Omental fat pad (tissue), 4 donors: Measurements from ENCODE around the gene HKDC1. TPM values are rescaled to one million over a fixed set of nuclear protein-coding genes. Genes with fewer than 3 reads are reported as not detected.
"Not testable (repeated sequence)": the region's sequence is repeated elsewhere in the genome, so short reads cannot be mapped to it uniquely, and the experiment has no call there.

Experiments used
- ATAC-seq: fragments of 150-250 bp; one replicate; pipeline ENCODE4 v1.9.1; 2016; ENCODE audit warnings: mild to moderate bottlenecking, moderate library complexity; ENCODE audit not compliant: low FRiP score
- DNase-seq: peaks from one replicate; pipeline ENCODE4 v3.0.0-alpha.2; 2019; ENCODE audit warnings: low spot score
- total RNA-seq, 4 donors: library from RNA; depleted of rRNA; stranded (reverse); fragments of >200 nt; gene quantifications; one replicate each; pipeline ENCODE4 v1.1.0, GENCODE V29; 2016
- TF ChIP-seq, protein P1 (sequence below), 3 donors: fragments of 450-650 bp; IDR thresholded peaks; one replicate each; pipeline ENCODE4 v1.5.1; 2016 to 2017; ENCODE audit warnings: antibody characterized with exemption in 3 of 3, mild to moderate bottlenecking in 3 of 3, moderate library complexity in 2 of 3

HKDC1 gene
- under 1 TPM in 2 of 4 donors, not detected in 2; 0.13 to 0.46 TPM for total RNA-seq

DNA sequence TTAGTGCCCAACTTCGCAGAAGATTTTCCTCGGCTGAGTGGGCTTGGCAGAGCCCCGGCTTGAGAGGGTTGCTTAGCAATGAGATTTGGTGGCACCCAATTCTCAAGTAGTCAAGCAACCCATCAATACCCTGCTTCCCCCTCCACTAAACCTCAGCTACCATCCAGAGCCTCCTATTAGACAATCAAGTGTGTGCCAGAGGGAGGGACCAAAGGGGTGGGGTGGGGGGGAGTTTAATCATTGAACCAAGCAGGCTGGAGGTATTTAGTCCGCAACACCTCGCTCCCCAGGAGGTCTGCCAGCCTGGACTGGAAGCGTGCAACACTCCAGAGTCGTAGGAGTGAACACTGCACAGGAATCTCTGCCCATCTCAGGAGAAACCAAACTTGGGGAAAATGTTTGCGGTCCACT lies at the start of gene HKDC1:
HKDC1 (plus strand) TSS at position 292 of the 411 bp plus-strand sequence; CDS start at position 396, 104 bp downstream.
- ATAC-seq, result peak; percentile 29

GRCh38 chr10:69172241-69172982 lies 47.7 kb upstream of the HKDC1 start:
- TF ChIP-seq, protein P1, sequence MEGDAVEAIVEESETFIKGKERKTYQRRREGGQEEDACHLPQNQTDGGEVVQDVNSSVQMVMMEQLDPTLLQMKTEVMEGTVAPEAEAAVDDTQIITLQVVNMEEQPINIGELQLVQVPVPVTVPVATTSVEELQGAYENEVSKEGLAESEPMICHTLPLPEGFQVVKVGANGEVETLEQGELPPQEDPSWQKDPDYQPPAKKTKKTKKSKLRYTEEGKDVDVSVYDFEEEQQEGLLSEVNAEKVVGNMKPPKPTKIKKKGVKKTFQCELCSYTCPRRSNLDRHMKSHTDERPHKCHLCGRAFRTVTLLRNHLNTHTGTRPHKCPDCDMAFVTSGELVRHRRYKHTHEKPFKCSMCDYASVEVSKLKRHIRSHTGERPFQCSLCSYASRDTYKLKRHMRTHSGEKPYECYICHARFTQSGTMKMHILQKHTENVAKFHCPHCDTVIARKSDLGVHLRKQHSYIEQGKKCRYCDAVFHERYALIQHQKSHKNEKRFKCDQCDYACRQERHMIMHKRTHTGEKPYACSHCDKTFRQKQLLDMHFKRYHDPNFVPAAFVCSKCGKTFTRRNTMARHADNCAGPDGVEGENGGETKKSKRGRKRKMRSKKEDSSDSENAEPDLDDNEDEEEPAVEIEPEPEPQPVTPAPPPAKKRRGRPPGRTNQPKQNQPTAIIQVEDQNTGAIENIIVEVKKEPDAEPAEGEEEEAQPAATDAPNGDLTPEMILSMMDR (IDR thresholded peaks at IDR 0.05), result no peak
- DNase-seq (no peak), ATAC-seq (no peak)

More for the DNA sequence above, at the start of gene HKDC1:
- TF ChIP-seq, protein P1 (IDR thresholded peaks at IDR 0.05), result no peak
- no peak for DNase-seq

DNA sequence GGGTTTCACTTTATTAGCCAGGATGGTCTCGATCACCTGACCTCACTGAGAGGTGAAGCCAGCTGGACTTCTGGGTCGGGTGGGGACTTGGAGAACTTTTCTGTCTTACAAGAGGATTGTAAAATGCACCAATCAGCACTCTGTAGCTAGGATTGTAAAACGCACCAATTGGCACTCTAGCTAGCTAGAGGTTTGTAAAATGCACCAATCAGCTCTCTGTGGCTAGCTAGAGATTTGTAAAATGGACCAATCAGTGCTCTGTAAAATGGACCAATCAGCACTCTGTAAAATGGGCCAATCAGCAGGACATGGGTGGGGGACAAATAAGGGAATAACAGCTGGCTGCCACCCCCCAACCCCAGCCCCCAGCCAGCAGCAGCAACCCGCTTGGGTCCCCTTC lies 44.8 kb upstream of the HKDC1 start:
- ATAC-seq, result not testable (repeated sequence)

GRCh38 chr10:69176823-69177222 lies 43.3 kb upstream of the HKDC1 start:
- TF ChIP-seq, protein P1 (IDR thresholded peaks at IDR 0.05), result no peak
- ATAC-seq (no peak), DNase-seq (no peak)

More for the DNA sequence above, 44.8 kb upstream of the HKDC1 start:
- not testable (repeated sequence) for DNase-seq

DNA sequence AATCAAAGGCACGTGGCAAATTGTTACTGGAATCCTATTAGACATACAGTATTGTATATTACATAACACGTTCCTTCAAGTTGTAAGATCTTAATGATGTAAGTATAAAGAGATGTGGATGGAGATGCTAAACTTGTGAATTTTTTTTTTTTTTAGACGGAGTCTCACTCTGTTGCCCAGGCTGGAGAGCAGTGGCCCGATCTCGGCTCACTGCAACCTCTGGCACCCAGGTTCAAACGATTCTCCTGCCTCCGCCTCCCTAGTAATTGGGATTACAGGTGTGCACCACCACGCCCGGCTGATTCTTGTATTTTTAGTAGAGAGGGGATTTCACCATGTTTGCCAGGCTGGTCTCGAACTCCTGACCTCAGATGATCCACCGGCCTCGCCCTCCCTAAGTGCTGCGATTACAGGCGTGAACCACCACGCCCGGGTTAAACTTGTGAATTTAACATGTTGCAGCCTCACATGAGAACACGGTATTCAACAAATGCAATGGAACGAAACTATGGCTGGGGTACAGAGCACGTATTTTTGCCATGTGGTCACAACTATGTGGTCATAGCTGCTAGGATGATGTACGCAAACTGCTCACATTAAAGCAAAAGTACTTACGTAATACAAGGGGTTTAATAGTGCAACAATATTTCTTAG lies 40.9 kb upstream of the HKDC1 start:
- TF ChIP-seq, protein P1 (IDR thresholded peaks at IDR 0.05), result no peak
- ATAC-seq (peak; percentile 69), DNase-seq (no peak)

- TF ChIP-seq, protein P1 (IDR thresholded peaks at IDR 0.05), result no peak
- peak; percentile 90 for DNase-seq
- peak; percentile 96 for ATAC-seq
These were observed 40.2 kb upstream of the HKDC1 start, which contains the start of gene SUPV3L1 for GRCh38 chr10:69179743-69180524. Gene SUPV3L1 (plus strand): TSS chr10:69180234. CDS start chr10:69180292, 58 bp downstream.
